Prostate gland (tissue), 2 donors: ENCODE measurements around the gene CAPNS1.
"Not testable (repeated sequence)": the region's sequence is repeated elsewhere in the genome, so short reads cannot be mapped to it uniquely, and the experiment has no call there.

Source experiments
- CTCF ChIP-seq, 4 experiments: fragments of 200-600 bp in 2 of 4; fragments of 450-650 bp in 2 of 4; sonication (generic) in 2 of 4; IDR thresholded peaks; 1 replicate in 3 of 4; 2 replicates in 1 of 4; pipeline ENCODE4 v1.5.1; 2016 to 2019; ENCODE audit warnings: antibody characterized with exemption in 4 of 4, mild to moderate bottlenecking in 2 of 4, moderate library complexity in 2 of 4
- POLR2A ChIP-seq: fragments of 450-650 bp; IDR thresholded peaks from one replicate; pipeline ENCODE4 v1.6.1; 2016; ENCODE audit warnings: antibody characterized with exemption, mild to moderate bottlenecking
- POLR2AphosphoS5 ChIP-seq: sonication (generic); formaldehyde crosslinking; IDR thresholded peaks from one replicate; pipeline ENCODE4 v1.6.1; 2017; ENCODE audit warnings: antibody characterized with exemption

DNA sequence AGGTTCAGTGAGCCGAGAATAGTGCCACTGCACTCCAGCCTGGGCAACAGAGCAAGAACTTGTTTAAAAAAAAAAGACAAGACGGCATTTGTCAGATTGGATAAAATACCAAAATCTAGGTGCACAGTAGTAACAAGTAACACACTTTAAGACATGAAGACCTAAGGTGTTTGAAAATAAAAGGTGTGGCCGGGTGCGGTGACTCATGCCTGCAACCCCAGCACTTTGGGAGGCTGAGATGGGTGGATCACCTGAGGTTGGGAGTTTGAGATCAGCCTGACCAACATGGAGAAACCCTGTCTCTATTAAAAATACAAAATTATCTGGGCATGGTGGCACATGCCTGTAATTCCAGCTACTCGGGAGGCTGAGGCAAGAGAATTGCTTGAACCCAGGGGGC is 46.9 kb downstream of the CAPNS1 start:
- not testable (repeated sequence) for TF ChIP-seq CTCF (IDR thresholded peaks at IDR 0.05); POLR2A; POLR2AphosphoS5
